A673 (cell line): ENCODE data around the gene TENM4.

ENCODE experiments used
- CTCF ChIP-seq: fragments of 300-800, 200-600 bp; sonication (generic); conservative IDR thresholded peaks from 2 replicates; pipeline ENCODE4 v1.5.1; 2017; ENCODE audit warnings: low read depth, mild to moderate bottlenecking, antibody characterized with exemption, low read length, moderate library complexity, mixed read lengths
- EZH2 ChIP-seq: fragments of 200-600 bp; sonication (generic); IDR thresholded peaks from 2 replicates; pipeline ENCODE4 v1.6.1; 2017; ENCODE audit warnings: borderline replicate concordance, low read depth, mild to moderate bottlenecking, mixed read lengths, antibody characterized with exemption, low read length; ENCODE audit not compliant: poor library complexity, severe bottlenecking

- TF ChIP-seq CTCF (no peak), EZH2 (no peak)
Observed at GRCh38 chr11:79069504-79069903, 371.3 kb downstream of the TENM4 start.
